Tibial artery (tissue), 4 donors: ENCODE measurements around the gene NCKIPSD.

ENCODE experiments used
- DNase-seq, 2 donors: peaks; one replicate each; pipeline ENCODE4 v3.0.0-alpha.2; 2019
- H3K27ac ChIP-seq, 2 donors: fragments of 200-600 bp; sonication (generic) in 1 of 2; 1 replicate in 1 of 2; 2 replicates in 1 of 2; pipeline ENCODE4 v1.5.1; 2018 to 2019; ENCODE audit warnings: mild to moderate bottlenecking in 1 of 2
- H3K27me3 ChIP-seq, 2 donors: fragments of 200-600 bp; sonication (generic) in 1 of 2; one replicate each; pipeline versions ENCODE4 v1.5.1 to v1.6.0; 2016 to 2019
- H3K36me3 ChIP-seq, 3 donors: fragments of 200-600 bp; sonication (generic) in 2 of 3; one replicate each; pipeline ENCODE4 v1.5.1; 2016 to 2019; ENCODE audit warnings: mild to moderate bottlenecking in 2 of 3
- H3K4me1 ChIP-seq, 4 donors: fragments of 200-600 bp; sonication (generic) in 2 of 4; 1 replicate in 3 of 4; 2 replicates in 1 of 4; pipeline ENCODE4 v1.5.1; 2016 to 2019
- H3K4me3 ChIP-seq, 2 donors: fragments of 200-600 bp; sonication (generic) in 1 of 2; 1 replicate in 1 of 2; 2 replicates in 1 of 2; pipeline ENCODE4 v1.5.1; 2018 to 2019; ENCODE audit warnings: mild to moderate bottlenecking in 2 of 2
- H3K9me3 ChIP-seq, 3 donors: fragments of 200-600 bp; sonication (generic) in 1 of 3; one replicate each; pipeline ENCODE4 v1.5.1; 2016 to 2019
- intact Hi-C: fragments of 100-400 bp; cut with DNase I; formaldehyde crosslinking; loops from one replicate; pipeline ENCODE4 v1.15.0; 2023; ENCODE audit warnings: low total_unique reads
- TF ChIP-seq, protein P1 (sequence below), 2 experiments: fragments of 200-600 bp in 1 of 2; fragments of 450-650 bp in 1 of 2; IDR thresholded peaks; one replicate each; pipeline ENCODE4 v1.5.1; 2017 to 2019; ENCODE audit warnings: antibody characterized with exemption in 2 of 2, mild to moderate bottlenecking in 1 of 2, moderate library complexity in 1 of 2

The NCKIPSD gene

DNA sequence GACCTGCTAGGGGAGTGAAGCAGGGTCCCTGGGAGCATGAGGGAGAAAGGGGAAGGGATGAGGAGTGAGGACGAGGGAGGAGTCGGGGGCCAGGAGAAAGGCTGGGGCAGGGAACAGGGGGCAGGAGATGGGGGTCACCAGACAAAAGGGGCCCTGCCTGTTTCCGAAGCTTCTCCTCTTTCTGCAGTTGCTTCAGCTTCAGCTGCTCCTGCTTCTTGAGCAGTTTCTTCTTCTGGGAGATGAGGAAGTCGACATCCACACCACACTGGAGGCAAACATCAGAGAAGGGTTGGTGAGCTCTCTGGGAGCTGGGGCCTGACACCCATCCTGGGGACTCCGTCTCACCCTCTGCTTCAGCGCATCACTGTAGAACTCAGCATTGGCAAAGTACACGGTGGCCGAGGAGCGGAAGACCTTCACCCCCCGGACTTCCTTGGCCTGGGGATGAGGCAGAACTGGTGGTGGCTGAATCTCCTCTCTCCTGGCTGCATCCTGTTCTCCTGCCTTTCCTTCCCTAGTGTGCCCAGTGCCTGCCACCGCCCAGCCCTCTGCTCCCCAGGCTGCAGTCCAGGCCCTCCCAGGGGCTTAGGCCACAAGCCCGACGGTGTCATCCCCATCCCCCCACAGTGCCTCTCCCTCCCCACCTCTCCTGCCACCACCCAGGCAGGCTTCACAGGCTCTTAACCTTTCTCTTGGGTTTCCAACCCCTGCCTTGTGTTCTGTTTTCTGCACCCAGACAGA, 57.3 kb downstream of the NCKIPSD start:
- H3K27ac ChIP-seq: no peak overlapping the region
- H3K4me1 ChIP-seq: peaks cover 0 to 23% (median 16%) of the 10 kb centered on the region in 4 donors
- no peak overlapping the region for H3K4me3 ChIP-seq
- DNase-seq: no peak
- H3K36me3 ChIP-seq: peaks cover 95 to 100% (median 98%) of the 10 kb centered on the region in 3 donors
- no peaks in the 10 kb centered on the region for H3K27me3 ChIP-seq
- TF ChIP-seq, protein P1, sequence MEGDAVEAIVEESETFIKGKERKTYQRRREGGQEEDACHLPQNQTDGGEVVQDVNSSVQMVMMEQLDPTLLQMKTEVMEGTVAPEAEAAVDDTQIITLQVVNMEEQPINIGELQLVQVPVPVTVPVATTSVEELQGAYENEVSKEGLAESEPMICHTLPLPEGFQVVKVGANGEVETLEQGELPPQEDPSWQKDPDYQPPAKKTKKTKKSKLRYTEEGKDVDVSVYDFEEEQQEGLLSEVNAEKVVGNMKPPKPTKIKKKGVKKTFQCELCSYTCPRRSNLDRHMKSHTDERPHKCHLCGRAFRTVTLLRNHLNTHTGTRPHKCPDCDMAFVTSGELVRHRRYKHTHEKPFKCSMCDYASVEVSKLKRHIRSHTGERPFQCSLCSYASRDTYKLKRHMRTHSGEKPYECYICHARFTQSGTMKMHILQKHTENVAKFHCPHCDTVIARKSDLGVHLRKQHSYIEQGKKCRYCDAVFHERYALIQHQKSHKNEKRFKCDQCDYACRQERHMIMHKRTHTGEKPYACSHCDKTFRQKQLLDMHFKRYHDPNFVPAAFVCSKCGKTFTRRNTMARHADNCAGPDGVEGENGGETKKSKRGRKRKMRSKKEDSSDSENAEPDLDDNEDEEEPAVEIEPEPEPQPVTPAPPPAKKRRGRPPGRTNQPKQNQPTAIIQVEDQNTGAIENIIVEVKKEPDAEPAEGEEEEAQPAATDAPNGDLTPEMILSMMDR (IDR thresholded peaks at IDR 0.05): no peak
- intact Hi-C loops: no loop called here
- no peaks in the 10 kb centered on the region for H3K9me3 ChIP-seq

GRCh38 chr3:48625600-48625999, 60.1 kb downstream of the NCKIPSD start:
- H3K36me3 ChIP-seq: peaks cover 76 to 89% (median 82%) of the 10 kb centered on the region in 3 donors
- no peak for DNase-seq
- no peak overlapping the region for H3K4me3 ChIP-seq
- peaks cover 0 to 10% (median 8%) of the 10 kb centered on the region in 4 donors for H3K4me1 ChIP-seq
- intact Hi-C loops: no loop called here
- H3K27ac ChIP-seq: no peak overlapping the region
- H3K27me3 ChIP-seq: no peaks in the 10 kb centered on the region
- TF ChIP-seq, protein P1 (IDR thresholded peaks at IDR 0.05): no peak
- H3K9me3 ChIP-seq: no peaks in the 10 kb centered on the region

- Histone ChIP-seq H3K4me3 (no peak overlapping the region), H3K27me3 (no peaks in the 10 kb centered on the region), H3K4me1 (peaks cover 0 to 19% (median 16%) of the 10 kb centered on the region in 4 donors), H3K9me3 (no peaks in the 10 kb centered on the region), H3K36me3 (peaks cover 68 to 80% (median 73%) of the 10 kb centered on the region in 3 donors), H3K27ac (no peak overlapping the region)
- TF ChIP-seq, protein P1 (IDR thresholded peaks at IDR 0.05): no peak
- no peak for DNase-seq
- intact Hi-C loops: no loop called here
These were observed 60.9 kb downstream of the NCKIPSD start for GRCh38 chr3:48624767-48625166.

DNA sequence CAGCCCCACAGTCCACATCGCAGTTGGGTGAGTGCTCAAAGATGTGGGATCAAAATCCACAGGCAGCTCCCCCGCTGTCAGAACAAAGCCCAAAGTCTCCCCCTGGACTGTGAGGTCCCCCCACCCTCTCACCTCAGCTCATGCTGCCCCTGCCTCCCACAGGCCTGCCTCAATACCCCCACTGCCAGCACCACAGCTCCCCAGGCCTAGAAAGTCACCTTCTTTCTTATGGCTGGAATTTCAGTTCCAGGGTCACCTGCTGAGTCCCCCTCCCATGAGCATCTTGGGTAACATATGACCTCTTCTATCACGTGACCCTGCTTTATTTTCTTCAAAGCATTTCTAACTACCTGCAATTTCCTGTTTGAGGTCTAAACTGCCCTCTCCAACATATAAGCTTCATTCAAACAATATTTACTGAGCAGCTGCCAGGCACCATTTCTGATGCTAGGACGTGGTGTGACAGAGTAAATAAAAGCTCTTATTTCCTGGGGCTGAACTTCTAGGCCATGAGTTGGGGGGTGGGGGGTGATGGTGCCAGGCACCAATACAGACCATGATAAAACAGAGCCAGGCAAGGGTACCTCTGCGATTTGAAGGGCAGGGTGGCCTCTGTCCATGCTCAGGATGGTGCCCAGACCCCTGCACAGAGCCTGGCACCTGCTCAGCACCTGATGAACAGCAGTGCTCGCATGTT, 61.7 kb downstream of the NCKIPSD start:
- TF ChIP-seq, protein P1 (IDR thresholded peaks at IDR 0.05): no peak
- intact Hi-C loops: no loop called here
- no peaks in the 10 kb centered on the region for H3K9me3 ChIP-seq

More for the DNA sequence above, 61.7 kb downstream of the NCKIPSD start:
- Histone ChIP-seq H3K27me3 (no peaks in the 10 kb centered on the region), H3K4me3 (no peak overlapping the region), H3K27ac (no peak overlapping the region), H3K36me3 (peaks cover 60 to 73% (median 66%) of the 10 kb centered on the region in 3 donors), H3K4me1 (peaks cover 0 to 26% (median 24%) of the 10 kb centered on the region in 4 donors)
- no peak for DNase-seq
